HL-60 (cell line): ENCODE data around the gene THSD7B.

Source experiments
- CTCF ChIP-seq: IDR thresholded peaks from one replicate; pipeline ENCODE4 v1.5.1; 2011; ENCODE audit warnings: low read length, control low read depth, inconsistent platforms; ENCODE audit not compliant: insufficient read depth
- GABPA ChIP-seq: IDR thresholded peaks from 2 replicates; pipeline ENCODE4 v1.6.1; 2012; ENCODE audit warnings: low read depth
- POLR2AphosphoS5 ChIP-seq: IDR thresholded peaks from 2 replicates; pipeline ENCODE4 v1.6.1; 2012; ENCODE audit warnings: low read depth
- REST ChIP-seq: IDR thresholded peaks from 2 replicates; pipeline ENCODE4 v1.6.1; 2012; ENCODE audit warnings: low read depth; ENCODE audit not compliant: insufficient replicate concordance
- SPI1 ChIP-seq: IDR thresholded peaks from 2 replicates; pipeline ENCODE4 v1.6.1; 2012; ENCODE audit warnings: low read depth, mild to moderate bottlenecking, borderline replicate concordance

DNA sequence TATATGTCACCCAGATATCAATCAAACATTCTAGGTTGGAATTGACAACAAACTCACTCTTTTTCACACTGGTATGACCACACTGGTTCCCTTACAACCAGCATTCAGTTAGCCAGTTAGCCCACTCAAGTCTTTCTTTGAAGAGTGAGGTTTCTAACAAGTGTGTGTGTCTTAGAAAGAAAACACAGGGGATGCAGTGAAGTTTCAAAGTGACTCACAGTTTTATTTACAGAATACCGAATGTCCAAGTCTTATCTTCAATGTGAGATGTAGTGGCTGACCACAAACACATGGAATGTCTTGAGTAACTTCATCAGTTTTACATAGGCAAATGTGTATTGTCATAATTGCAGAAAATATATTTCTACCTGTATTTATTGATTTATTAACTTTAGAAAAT is 924.2 kb downstream of the THSD7B start:
- no peak for TF ChIP-seq GABPA
- TF ChIP-seq CTCF = no peak
- TF ChIP-seq POLR2AphosphoS5 = no peak
- no peak for TF ChIP-seq REST
- no peak for TF ChIP-seq SPI1
